Measurements from ENCODE around the gene TNFRSF4. TPM values are rescaled to one million over a fixed set of nuclear protein-coding genes. Genes with fewer than 3 reads are reported as not detected.

Gene TNFRSF4
- total and polyA plus RNA-seq, 2 of the 13 experiments (the other 11 are each of a cell fraction or from before 2014, with no cell fraction given), result not detected

DNA sequence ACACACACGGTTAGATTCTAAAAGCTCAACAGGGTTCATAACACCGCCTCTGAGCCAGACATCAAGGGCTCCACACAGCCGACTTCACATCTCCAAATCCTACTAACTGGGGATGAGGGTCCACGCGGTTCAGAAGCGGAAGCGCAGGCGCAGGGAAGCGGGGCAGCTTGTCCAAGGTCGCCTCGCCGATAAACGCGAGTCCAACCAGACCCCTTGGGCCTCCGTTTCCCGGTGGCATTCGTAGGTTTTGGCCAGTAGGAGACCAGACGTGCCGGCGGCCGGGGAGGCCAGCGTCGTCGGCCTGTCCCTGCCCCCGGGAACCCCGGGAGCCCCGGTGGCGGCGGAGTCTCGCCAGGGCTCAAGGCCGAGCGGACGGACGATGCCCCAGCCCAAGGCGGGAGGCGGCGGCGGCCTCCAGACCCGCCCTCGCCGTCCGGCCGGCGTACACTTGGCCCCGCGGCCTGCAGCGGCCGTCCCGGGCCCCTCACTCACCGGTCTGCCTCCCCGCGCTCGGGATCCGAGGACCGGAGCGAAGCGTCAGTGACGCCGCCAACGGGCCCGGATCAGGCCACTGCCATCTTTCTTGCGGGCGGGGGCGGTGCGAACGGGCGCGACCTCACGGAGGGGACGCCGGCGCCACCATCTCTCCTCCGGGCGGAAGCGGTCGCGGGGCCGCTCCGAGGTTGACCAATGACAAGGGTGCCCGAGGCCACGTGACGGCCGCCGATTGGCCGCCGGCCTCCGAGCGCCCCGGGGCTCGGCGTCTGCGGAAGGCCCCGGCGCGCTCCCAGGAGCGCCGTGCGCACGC lies 17.7 kb upstream of the TNFRSF4 start, which contains the start of gene SDF4 (continued):
- peak; percentile 78 for TF ChIP-seq ZNF891 (CRISPR knock-in tag; IDR thresholded peaks at IDR 0.05)
- TF ChIP-seq, protein P1, sequence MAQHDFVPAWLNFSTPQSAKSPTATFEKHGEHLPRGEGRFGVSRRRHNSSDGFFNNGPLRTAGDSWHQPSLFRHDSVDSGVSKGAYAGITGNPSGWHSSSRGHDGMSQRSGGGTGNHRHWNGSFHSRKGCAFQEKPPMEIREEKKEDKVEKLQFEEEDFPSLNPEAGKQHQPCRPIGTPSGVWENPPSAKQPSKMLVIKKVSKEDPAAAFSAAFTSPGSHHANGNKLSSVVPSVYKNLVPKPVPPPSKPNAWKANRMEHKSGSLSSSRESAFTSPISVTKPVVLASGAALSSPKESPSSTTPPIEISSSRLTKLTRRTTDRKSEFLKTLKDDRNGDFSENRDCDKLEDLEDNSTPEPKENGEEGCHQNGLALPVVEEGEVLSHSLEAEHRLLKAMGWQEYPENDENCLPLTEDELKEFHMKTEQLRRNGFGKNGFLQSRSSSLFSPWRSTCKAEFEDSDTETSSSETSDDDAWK (CRISPR knock-in tag; IDR thresholded peaks at IDR 0.05), result no peak
- TF ChIP-seq NFATC3 (CRISPR knock-in tag; IDR thresholded peaks at IDR 0.05), result no peak
- peak; percentile 94 for TF ChIP-seq RBFOX2 (IDR thresholded peaks at IDR 0.05; ENCODE audit: low read depth, low read length)
- TF ChIP-seq, protein P2, sequence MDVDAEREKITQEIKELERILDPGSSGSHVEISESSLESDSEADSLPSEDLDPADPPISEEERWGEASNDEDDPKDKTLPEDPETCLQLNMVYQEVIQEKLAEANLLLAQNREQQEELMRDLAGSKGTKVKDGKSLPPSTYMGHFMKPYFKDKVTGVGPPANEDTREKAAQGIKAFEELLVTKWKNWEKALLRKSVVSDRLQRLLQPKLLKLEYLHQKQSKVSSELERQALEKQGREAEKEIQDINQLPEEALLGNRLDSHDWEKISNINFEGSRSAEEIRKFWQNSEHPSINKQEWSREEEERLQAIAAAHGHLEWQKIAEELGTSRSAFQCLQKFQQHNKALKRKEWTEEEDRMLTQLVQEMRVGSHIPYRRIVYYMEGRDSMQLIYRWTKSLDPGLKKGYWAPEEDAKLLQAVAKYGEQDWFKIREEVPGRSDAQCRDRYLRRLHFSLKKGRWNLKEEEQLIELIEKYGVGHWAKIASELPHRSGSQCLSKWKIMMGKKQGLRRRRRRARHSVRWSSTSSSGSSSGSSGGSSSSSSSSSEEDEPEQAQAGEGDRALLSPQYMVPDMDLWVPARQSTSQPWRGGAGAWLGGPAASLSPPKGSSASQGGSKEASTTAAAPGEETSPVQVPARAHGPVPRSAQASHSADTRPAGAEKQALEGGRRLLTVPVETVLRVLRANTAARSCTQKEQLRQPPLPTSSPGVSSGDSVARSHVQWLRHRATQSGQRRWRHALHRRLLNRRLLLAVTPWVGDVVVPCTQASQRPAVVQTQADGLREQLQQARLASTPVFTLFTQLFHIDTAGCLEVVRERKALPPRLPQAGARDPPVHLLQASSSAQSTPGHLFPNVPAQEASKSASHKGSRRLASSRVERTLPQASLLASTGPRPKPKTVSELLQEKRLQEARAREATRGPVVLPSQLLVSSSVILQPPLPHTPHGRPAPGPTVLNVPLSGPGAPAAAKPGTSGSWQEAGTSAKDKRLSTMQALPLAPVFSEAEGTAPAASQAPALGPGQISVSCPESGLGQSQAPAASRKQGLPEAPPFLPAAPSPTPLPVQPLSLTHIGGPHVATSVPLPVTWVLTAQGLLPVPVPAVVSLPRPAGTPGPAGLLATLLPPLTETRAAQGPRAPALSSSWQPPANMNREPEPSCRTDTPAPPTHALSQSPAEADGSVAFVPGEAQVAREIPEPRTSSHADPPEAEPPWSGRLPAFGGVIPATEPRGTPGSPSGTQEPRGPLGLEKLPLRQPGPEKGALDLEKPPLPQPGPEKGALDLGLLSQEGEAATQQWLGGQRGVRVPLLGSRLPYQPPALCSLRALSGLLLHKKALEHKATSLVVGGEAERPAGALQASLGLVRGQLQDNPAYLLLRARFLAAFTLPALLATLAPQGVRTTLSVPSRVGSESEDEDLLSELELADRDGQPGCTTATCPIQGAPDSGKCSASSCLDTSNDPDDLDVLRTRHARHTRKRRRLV (CRISPR knock-in tag; IDR thresholded peaks at IDR 0.05), result no peak
- TF ChIP-seq, protein P3, sequence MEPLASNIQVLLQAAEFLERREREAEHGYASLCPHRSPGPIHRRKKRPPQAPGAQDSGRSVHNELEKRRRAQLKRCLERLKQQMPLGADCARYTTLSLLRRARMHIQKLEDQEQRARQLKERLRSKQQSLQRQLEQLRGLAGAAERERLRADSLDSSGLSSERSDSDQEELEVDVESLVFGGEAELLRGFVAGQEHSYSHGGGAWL (CRISPR knock-in tag; IDR thresholded peaks at IDR 0.05), result no peak; the same call in none of the 2 replicates
- TF ChIP-seq ZNF12 (CRISPR knock-in tag; IDR thresholded peaks at IDR 0.05), result 0 out of 2 replicates have a peak, but pooled peaks have one; percentile 9
- TF ChIP-seq ELF3 (CRISPR knock-in tag; IDR thresholded peaks at IDR 0.05), result peak; percentile 59
- TF ChIP-seq HNRNPL (IDR thresholded peaks at IDR 0.05; ENCODE audit: low read depth, low read length), result 0 out of 2 replicates have a peak, but pooled peaks have one; percentile 25
- no peak for TF ChIP-seq ZNF737 (CRISPR knock-in tag; IDR thresholded peaks at IDR 0.05; ENCODE audit: borderline replicate concordance)
- TF ChIP-seq SATB2 (CRISPR knock-in tag; IDR thresholded peaks at IDR 0.05), result no peak
- TF ChIP-seq, protein P4, sequence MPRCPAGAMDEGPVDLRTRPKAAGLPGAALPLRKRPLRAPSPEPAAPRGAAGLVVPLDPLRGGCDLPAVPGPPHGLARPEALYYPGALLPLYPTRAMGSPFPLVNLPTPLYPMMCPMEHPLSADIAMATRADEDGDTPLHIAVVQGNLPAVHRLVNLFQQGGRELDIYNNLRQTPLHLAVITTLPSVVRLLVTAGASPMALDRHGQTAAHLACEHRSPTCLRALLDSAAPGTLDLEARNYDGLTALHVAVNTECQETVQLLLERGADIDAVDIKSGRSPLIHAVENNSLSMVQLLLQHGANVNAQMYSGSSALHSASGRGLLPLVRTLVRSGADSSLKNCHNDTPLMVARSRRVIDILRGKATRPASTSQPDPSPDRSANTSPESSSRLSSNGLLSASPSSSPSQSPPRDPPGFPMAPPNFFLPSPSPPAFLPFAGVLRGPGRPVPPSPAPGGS (CRISPR knock-in tag; IDR thresholded peaks at IDR 0.05), result peak; percentile 33; the same call in 1 of the 2 replicates
- TF ChIP-seq ZNF766 (CRISPR knock-in tag; IDR thresholded peaks at IDR 0.05; ENCODE audit: borderline replicate concordance), result no peak
- TF ChIP-seq POLR2AphosphoS5 (IDR thresholded peaks at IDR 0.05; ENCODE audit: low read depth, low read length), result peak; percentile 50
- TF ChIP-seq MED1 (CRISPR knock-in tag; IDR thresholded peaks at IDR 0.05), result peak; percentile 52; the same call in 1 of the 2 replicates
- TF ChIP-seq, protein P5, sequence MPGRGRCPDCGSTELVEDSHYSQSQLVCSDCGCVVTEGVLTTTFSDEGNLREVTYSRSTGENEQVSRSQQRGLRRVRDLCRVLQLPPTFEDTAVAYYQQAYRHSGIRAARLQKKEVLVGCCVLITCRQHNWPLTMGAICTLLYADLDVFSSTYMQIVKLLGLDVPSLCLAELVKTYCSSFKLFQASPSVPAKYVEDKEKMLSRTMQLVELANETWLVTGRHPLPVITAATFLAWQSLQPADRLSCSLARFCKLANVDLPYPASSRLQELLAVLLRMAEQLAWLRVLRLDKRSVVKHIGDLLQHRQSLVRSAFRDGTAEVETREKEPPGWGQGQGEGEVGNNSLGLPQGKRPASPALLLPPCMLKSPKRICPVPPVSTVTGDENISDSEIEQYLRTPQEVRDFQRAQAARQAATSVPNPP (CRISPR knock-in tag; IDR thresholded peaks at IDR 0.05), result 0 out of 2 replicates have a peak, but pooled peaks have one; percentile 39
- TF ChIP-seq SOX5 (CRISPR knock-in tag; IDR thresholded peaks at IDR 0.05; ENCODE audit: borderline replicate concordance), result peak; percentile 46; the same call in 1 of the 2 replicates
- TF ChIP-seq TAF1 (CRISPR knock-in tag; IDR thresholded peaks at IDR 0.05), result peak; percentile 93
- 0 out of 2 replicates have a peak, but pooled peaks have one; percentile 41 for TF ChIP-seq STAT5B (CRISPR knock-in tag; IDR thresholded peaks at IDR 0.05)
- no peak for TF ChIP-seq TCF12 (IDR thresholded peaks at IDR 0.05)
- peak; percentile 64; the same call in 1 of the 2 replicates for TF ChIP-seq TCF12 (CRISPR knock-in tag; IDR thresholded peaks at IDR 0.05)
